ENCODE data around the gene FKBP11. TPM values are rescaled to one million over a fixed set of nuclear protein-coding genes. Genes with fewer than 3 reads are reported as not detected.
A peak's percentile ranks its signal among the peaks of the same experiment; 100 is the strongest.

FKBP11 gene
- total RNA-seq, 1 experiment from 2014 or later, result 83.2 TPM

- CTCF ChIA-PET, result interaction anchor here (1.0 to 1.2 kb wide), 2 partner anchors 9 to 35 kb away, joined by 3 read pairs; no protein-coding TSS in a partner anchor
- intact Hi-C loops (cut with micrococcal nuclease; ENCODE audit: unreplicated experiment), result no loop called here
- no peaks in the 10 kb centered on the region for H3K27me3 Mint-ChIP-seq (ENCODE audit: insufficient read depth, unreplicated experiment)
- H3K27ac Mint-ChIP-seq (ENCODE audit: unreplicated experiment), result no peak overlapping the region
- no peaks in the 10 kb centered on the region for H3K27me3 ChIP-seq (replicated peaks; ENCODE audit: control insufficient read depth, insufficient read depth, low read length)
- H3K4me1 ChIP-seq, result no peaks in the 10 kb centered on the region
- BruUV-seq (replicated peaks), result no TSS peak
- H3K36me3 Mint-ChIP-seq (ENCODE audit: insufficient read depth, unreplicated experiment), result peaks cover 4% of the 10 kb centered on the region
- H3K4me3 Mint-ChIP-seq (ENCODE audit: unreplicated experiment), result no peak overlapping the region
- no peaks in the 10 kb centered on the region for H3K9me3 ChIP-seq
- no peak for DNase-seq
- H3K36me3 ChIP-seq (ENCODE audit: control insufficient read depth, insufficient read depth, low read length), result no peaks in the 10 kb centered on the region
- POLR2A ChIA-PET, result interaction anchor here (0.9 kb wide), 1 partner anchor 47 kb away, joined by 3 read pairs; the partner anchor contains the start of gene DDX23
- H3K4me3 ChIP-seq (ENCODE audit: low read depth, low read length), result no peak overlapping the region
- no peaks in the 10 kb centered on the region for H3K9me3 Mint-ChIP-seq (ENCODE audit: unreplicated experiment)
- TF ChIP-seq, protein P1, sequence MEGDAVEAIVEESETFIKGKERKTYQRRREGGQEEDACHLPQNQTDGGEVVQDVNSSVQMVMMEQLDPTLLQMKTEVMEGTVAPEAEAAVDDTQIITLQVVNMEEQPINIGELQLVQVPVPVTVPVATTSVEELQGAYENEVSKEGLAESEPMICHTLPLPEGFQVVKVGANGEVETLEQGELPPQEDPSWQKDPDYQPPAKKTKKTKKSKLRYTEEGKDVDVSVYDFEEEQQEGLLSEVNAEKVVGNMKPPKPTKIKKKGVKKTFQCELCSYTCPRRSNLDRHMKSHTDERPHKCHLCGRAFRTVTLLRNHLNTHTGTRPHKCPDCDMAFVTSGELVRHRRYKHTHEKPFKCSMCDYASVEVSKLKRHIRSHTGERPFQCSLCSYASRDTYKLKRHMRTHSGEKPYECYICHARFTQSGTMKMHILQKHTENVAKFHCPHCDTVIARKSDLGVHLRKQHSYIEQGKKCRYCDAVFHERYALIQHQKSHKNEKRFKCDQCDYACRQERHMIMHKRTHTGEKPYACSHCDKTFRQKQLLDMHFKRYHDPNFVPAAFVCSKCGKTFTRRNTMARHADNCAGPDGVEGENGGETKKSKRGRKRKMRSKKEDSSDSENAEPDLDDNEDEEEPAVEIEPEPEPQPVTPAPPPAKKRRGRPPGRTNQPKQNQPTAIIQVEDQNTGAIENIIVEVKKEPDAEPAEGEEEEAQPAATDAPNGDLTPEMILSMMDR (IDR thresholded peaks at IDR 0.05; ENCODE audit: insufficient read depth in 1 of 2, low read depth in 1 of 2, low read length in 1 of 2, severe bottlenecking in 1 of 2, unreplicated experiment in 1 of 2), result no peak
- H3K4me1 Mint-ChIP-seq (ENCODE audit: low read depth, unreplicated experiment), result no peaks in the 10 kb centered on the region
Observed at GRCh38 chr12:48899651-48900050, 25.6 kb downstream of the FKBP11 start.

GRCh38 chr12:48894271-48894670, 31.0 kb downstream of the FKBP11 start:
- H3K4me1 ChIP-seq, result peaks cover 19% of the 10 kb centered on the region
- H3K27me3 ChIP-seq (replicated peaks; ENCODE audit: control insufficient read depth, insufficient read depth, low read length), result no peaks in the 10 kb centered on the region
- Mint-ChIP-seq H3K36me3 (ENCODE audit: insufficient read depth, unreplicated experiment) (peaks cover 6% of the 10 kb centered on the region), H3K4me1 (ENCODE audit: low read depth, unreplicated experiment) (peaks cover 21% of the 10 kb centered on the region), H3K9me3 (ENCODE audit: unreplicated experiment) (no peaks in the 10 kb centered on the region), H3K27me3 (ENCODE audit: insufficient read depth, unreplicated experiment) (no peaks in the 10 kb centered on the region), H3K27ac (ENCODE audit: unreplicated experiment) (no peak overlapping the region), H3K4me3 (ENCODE audit: unreplicated experiment) (no peak overlapping the region)
- no peak for DNase-seq
- TF ChIP-seq, protein P1 (IDR thresholded peaks at IDR 0.05; ENCODE audit: insufficient read depth in 1 of 2, low read depth in 1 of 2, low read length in 1 of 2, severe bottlenecking in 1 of 2, unreplicated experiment in 1 of 2), result no peak
- ChIA-PET POLR2A (no interaction called here), CTCF (no interaction called here)
- intact Hi-C loops (cut with micrococcal nuclease; ENCODE audit: unreplicated experiment), result no loop called here
- no peak overlapping the region for H3K4me3 ChIP-seq (ENCODE audit: low read depth, low read length)
- no peaks in the 10 kb centered on the region for H3K36me3 ChIP-seq (ENCODE audit: control insufficient read depth, insufficient read depth, low read length)
- BruUV-seq (replicated peaks), result no TSS peak
- no peaks in the 10 kb centered on the region for H3K9me3 ChIP-seq

- Histone ChIP-seq H3K36me3 (ENCODE audit: control insufficient read depth, insufficient read depth, low read length) (no peaks in the 10 kb centered on the region), H3K4me3 (ENCODE audit: low read depth, low read length) (peak overlapping the region; percentile 50), H3K9me3 (no peaks in the 10 kb centered on the region), H3K27me3 (replicated peaks; ENCODE audit: control insufficient read depth, insufficient read depth, low read length) (no peaks in the 10 kb centered on the region), H3K4me1 (peaks cover 33% of the 10 kb centered on the region)
- Mint-ChIP-seq H3K4me3 (ENCODE audit: unreplicated experiment) (peak overlapping the region; percentile 63), H3K4me1 (ENCODE audit: low read depth, unreplicated experiment) (peaks cover 36% of the 10 kb centered on the region), H3K36me3 (ENCODE audit: insufficient read depth, unreplicated experiment) (peaks cover 10% of the 10 kb centered on the region), H3K9me3 (ENCODE audit: unreplicated experiment) (no peaks in the 10 kb centered on the region), H3K27ac (ENCODE audit: unreplicated experiment) (peak overlapping the region; percentile 66), H3K27me3 (ENCODE audit: insufficient read depth, unreplicated experiment) (no peaks in the 10 kb centered on the region)
- intact Hi-C loops (cut with micrococcal nuclease; ENCODE audit: unreplicated experiment), result loop anchor here (1.0 kb wide), 5 partner anchors 8 to 45 kb away; partner anchors contain the start of gene RND1
- TSS peak; percentile 74 for BruUV-seq (replicated peaks)
- TF ChIP-seq, protein P1 (IDR thresholded peaks at IDR 0.05; ENCODE audit: insufficient read depth in 1 of 2, low read depth in 1 of 2, low read length in 1 of 2, severe bottlenecking in 1 of 2, unreplicated experiment in 1 of 2), result peak; percentile 98 to 99
- CTCF ChIA-PET, result interaction anchor here (0.5 to 4.2 kb wide), 36 partner anchors 8 to 1043 kb away, joined by 3 to 321 read pairs (median 5); partner anchors contain the start of genes ARF3, DDX23, FKBP11 and RHEBL1
- peak; percentile 97 to 99 for DNase-seq
- POLR2A ChIA-PET, result interaction anchor here (0.5 to 2.0 kb wide), 12 partner anchors 9 to 1223 kb away, joined by 3 to 75 read pairs (median 4); partner anchors contain the start of genes DDX23, FKBP11 and RND1
Observed at GRCh38 chr12:48890657-48891418, 34.5 kb downstream of the FKBP11 start.
